Midbrain (tissue), 1 donor: ENCODE results near the gene CACNA1E.

Source experiments
- DNase-seq: peaks from one replicate; lab custom pipeline; 2025; lab: John Stamatoyannopoulos, UW

CACNA1E gene

GRCh38 chr1:181768930-181769280, 285.6 kb downstream of the CACNA1E start:
- no peak for DNase-seq

- DNase-seq = no peak
These were observed 286.5 kb downstream of the CACNA1E start for GRCh38 chr1:181769846-181770245.

- no peak for DNase-seq
These were observed 289.4 kb downstream of the CACNA1E start for GRCh38 chr1:181772714-181773113.

- no peak for DNase-seq
These were observed 292.7 kb downstream of the CACNA1E start for GRCh38 chr1:181776044-181776443.

GRCh38 chr1:181777286-181777685, 294.0 kb downstream of the CACNA1E start:
- DNase-seq = no peak

GRCh38 chr1:181777812-181778211, 294.5 kb downstream of the CACNA1E start:
- DNase-seq = no peak

GRCh38 chr1:181778640-181779260, 295.4 kb downstream of the CACNA1E start:
- no peak for DNase-seq

GRCh38 chr1:181779343-181779742, 296.0 kb downstream of the CACNA1E start:
- no peak for DNase-seq

GRCh38 chr1:181783208-181783607, 299.9 kb downstream of the CACNA1E start:
- no peak for DNase-seq

- DNase-seq = peak; percentile 8
These were observed 300.8 kb downstream of the CACNA1E start for GRCh38 chr1:181784039-181784683.

GRCh38 chr1:181789395-181789794, 306.1 kb downstream of the CACNA1E start:
- DNase-seq = peak; percentile 44

GRCh38 chr1:181791721-181792120, 308.4 kb downstream of the CACNA1E start:
- DNase-seq = no peak

- DNase-seq = no peak
These were observed 310.5 kb downstream of the CACNA1E start for GRCh38 chr1:181793831-181794230.

- DNase-seq = no peak
These were observed 311.0 kb downstream of the CACNA1E start for GRCh38 chr1:181794332-181794731.

GRCh38 chr1:181798191-181798926, 315.0 kb downstream of the CACNA1E start:
- DNase-seq = no peak

GRCh38 chr1:181801617-181802016, 318.3 kb downstream of the CACNA1E start:
- DNase-seq = no peak

GRCh38 chr1:181802466-181802865, 319.1 kb downstream of the CACNA1E start:
- no peak for DNase-seq

- no peak for DNase-seq
These were observed 320.1 kb downstream of the CACNA1E start for GRCh38 chr1:181803421-181803820.

- no peak for DNase-seq
These were observed 321.7 kb downstream of the CACNA1E start for GRCh38 chr1:181804989-181805388.

- DNase-seq = no peak
These were observed 323.4 kb downstream of the CACNA1E start for GRCh38 chr1:181806746-181807145.

- DNase-seq = no peak
These were observed 323.9 kb downstream of the CACNA1E start for GRCh38 chr1:181807251-181807650.

GRCh38 chr1:181809991-181810545, 326.8 kb downstream of the CACNA1E start:
- DNase-seq = no peak

GRCh38 chr1:181812208-181812607, 328.9 kb downstream of the CACNA1E start:
- no peak for DNase-seq
